HG02642 (cell line): Measurements from ENCODE around the gene RPS15.
"Not testable (repeated sequence)": the region's sequence is repeated elsewhere in the genome, so short reads cannot be mapped to it uniquely, and the experiment has no call there.

Experiments
- ATAC-seq: cut with Tn5 transposase; IDR thresholded peaks from one replicate; pipeline ENCODE4 v1.9.1; 2021; ENCODE audit warnings: mild to moderate bottlenecking; ENCODE audit not compliant: unreplicated experiment, poor library complexity

Gene RPS15

DNA sequence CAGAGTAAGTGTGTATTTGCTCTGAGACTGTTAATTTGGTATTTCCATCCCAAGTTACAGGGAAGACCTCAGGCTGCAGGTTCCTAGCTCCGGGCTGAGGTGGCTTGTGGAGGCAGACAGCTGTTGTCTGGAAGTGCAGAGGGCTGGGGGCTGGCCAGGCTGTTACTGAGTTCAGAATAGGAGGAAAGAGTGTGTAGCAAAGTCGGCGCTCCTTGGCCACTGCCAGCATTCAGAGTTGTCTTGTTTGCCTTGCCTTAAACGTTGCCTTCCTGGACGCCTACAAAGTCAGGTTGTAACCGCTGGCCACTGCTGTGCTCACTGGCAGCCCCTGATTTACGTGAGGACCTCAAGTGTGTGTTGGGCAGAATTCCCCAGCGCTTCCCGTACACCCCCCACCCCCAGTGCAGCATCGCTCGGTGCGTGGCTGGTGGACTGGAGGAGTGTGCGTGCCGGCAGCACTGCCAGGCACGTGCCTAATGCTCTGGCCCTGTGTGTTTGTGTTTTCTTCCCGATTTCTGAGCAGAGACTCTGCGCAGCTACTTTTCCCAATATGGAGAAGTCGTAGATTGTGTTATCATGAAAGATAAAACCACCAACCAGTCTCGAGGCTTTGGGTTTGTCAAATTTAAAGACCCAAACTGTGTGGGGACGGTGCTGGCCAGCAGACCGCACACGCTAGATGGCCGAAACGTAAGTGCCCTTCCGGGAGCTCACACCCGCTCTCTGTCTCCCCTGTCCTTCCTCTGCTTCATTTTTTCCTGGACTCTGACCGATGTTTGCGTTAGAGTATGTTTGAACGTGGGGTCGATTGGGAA lies 20.3 kb upstream of the RPS15 start:
- ATAC-seq, result no peak

DNA sequence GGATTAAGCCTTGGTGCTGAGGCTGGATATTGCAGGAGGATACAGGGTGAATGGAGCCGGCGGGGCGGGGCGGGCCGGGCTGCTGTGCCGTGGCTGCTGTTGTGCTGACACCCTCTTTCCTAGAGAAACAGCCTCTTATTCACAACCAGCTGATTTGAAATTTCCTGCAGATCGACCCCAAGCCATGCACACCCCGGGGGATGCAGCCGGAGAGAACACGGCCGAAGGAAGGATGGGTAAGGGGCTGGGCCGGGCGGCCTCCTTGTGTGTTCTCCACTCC lies 19.8 kb upstream of the RPS15 start:
- ATAC-seq, result no peak

DNA sequence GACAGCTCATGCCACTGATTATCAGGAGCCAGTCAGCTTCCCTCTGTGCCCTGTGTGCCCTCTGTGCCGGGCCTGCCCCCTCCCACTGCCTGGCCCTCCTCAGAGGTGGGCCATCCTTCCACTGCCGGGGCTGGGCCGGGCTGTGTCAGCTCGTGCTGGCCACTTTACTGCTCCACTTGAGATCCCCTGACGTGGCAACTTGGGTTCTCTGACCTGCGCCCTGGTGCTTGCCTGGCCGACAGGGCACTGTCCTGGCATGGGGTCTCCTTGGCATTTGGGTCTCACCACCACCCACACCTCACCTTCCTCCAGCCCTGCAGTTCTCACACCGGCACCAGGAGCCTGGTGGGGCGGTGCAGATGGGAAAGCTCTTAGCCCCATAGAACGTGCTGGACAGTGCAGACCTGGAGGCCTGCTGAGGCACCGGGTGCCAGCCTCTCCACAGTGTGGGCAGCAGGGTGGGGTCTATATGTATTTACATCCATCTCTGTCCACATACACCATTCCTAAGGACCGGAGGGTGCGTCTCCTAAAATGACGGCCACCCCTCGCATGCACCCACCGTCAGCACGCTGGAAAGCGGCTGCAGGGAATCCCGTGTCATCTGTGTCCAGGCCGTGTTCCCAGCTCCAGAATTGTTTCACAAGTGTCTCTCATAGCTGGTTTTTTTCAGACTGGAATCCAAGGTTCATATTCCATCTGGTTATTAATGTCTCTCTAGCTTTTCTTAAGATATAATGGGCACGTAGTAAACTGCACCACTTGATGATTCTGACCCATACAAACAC lies 19.1 kb upstream of the RPS15 start:
- ATAC-seq, result no peak

DNA sequence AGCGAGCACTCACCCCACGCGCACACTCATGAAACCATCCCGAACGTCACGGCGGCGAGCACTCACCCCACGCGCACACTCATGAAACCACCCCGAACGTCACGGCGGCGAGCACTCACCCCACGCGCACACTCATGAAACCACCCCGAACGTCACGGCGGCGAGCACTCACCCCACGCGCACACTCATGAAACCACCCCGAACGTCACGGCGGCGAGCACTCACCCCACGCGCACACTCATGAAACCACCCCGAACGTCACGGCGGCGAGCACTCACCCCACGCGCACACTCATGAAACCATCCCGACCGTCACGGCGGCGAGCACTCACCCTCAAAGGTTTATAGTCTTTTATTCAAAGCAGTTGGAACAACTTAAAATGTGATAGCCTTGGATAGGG lies 18.1 kb upstream of the RPS15 start:
- ATAC-seq, result not testable (repeated sequence)

DNA sequence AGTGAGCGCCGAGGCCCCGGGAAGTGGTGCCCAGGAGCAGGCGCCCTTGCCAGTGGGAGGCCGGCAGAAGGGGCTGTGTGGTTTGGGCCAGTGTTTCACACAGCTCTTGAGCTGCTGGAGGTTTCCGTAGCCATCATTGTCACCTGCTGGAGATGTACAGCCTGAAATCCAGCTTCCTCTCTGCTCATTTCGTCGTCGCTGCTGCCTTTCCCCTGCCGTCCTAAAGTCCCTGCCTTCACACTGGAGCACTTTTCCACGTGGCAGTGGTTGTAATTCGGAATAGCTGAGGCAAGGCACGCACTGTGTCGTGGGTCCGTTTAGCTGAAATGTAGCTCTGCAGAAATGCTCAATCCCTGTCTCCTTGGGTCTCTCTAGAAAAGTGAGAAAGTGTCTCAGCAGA lies 17.6 kb upstream of the RPS15 start:
- ATAC-seq, result no peak

DNA sequence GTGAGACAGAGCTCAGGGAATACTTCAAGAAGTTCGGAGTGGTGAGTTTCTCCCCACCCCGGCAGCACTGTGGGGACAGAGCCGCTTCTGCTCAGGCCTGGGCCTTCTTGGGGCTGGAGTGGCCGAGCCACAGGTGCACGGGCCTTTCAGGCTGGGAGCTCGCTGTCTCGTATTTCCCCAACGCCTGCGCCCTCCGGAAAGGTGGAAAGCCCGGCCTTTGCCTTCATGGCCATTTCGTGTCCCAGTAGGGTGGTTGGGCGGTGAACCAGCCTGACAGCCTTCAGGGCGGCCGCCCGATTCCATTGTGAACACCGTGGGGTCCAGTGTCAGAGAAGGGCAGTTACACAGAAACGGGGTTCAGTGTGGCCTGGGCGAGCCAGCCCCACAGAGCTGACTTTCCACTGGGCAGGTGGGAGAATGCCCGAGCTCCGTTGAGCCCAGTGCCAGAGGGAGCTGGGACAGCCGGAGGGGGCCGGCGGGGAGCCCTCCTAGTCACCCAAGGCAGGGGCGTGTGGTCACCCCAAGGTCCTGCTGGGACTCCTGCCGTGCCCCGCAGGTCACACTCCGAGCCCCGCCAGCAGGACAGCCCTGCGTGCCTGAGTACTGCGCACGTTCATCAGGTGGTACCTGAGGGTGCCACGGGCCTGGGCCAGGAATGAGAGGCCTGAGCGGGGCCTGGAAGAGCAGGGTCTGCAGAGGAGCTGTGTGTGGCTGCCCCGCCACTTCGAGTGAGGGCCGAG lies 16.8 kb upstream of the RPS15 start:
- no peak for ATAC-seq

DNA sequence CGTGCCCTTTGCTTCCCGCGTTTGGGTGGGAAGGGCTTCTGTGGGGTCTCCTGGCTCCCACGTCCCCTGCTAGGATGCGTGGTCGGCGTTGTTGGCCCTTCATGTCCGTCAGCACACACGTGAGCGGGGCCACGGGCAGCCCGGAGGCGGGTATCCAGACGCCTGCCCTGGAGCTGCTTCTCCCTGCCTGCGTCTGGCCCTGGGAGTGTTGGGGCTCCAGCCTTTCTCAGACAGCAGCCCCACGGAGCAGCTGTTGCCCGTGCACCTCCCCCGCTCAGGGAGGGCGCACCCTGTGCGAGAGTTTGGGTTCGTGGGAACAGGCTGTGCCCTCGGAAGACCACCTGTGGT lies 16.3 kb upstream of the RPS15 start:
- ATAC-seq, result no peak

DNA sequence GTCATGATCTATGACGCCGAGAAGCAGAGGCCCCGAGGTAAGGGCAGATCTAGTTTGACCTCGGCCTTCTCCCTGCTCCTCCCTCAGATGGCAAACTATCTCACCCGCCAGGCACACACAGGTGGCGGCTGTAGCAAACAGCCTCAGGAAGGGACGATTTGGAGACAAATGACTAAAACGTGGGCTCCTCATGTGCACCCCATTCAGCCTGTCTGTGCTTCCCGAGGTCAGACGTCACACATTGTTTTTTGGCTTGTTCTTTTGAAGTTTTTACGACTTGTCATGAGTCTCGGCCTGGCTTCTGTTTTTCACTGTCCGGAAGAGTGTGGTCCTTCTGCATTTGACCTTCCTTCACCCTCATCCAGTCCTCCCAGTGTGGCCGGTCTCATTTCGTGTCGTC lies 15.8 kb upstream of the RPS15 start:
- no peak for ATAC-seq

DNA sequence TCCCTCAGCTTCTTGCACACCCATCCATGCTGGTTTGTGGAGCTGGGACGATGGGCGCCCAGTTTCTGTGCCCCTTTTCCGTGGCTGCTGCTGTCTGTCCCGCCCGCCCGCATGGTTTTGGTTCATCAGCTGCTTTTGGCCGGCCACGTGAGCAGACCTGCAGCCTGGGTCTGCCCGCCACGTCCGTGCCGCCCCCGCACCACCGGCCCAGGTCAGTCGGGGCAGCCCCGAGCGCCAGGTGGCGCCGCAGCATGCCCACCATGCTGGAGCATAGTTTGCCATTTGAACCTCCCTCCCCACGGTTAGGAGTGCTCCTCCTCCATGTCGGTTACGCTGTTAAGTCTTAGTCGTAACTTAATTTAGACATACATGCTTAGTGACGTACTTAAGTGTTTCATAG lies 15.3 kb upstream of the RPS15 start:
- ATAC-seq, result no peak

DNA sequence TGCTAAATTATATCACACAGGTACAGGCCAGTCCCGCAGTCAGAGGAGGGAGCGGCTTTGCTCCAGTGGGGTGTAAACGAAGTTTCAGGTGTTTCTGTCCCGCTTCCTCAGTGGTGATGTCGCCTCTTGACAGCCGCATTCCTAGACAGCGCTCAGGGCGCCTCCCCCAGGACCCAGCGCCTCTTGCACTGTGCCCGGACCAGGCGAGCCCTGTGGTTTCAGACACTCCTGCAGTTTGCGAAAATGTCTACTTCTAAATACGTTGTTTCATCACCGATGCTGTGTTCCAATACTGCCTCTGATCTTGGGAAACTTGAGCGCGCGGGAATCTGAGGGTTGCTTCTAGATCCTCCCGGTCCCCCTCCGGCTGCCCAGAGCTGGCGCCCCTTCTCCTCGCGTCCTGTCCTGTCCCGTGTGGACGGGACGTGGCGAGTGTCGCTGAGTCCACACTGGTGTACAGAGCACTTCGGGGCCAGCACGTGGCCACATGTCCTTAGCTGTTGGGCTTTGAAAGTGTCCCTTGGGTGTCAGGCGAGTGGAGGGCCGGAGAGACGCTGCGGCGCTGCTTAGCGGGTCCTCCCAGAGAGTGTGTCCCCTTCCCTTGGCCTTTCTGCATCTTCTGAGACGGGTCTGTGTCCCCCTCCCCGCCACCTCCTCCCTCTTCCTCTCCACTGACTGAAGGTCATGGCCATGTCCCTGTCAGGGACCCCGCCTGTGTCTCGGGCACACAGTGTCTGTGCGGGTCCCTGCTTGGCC lies 14.6 kb upstream of the RPS15 start:
- ATAC-seq, result no peak

DNA sequence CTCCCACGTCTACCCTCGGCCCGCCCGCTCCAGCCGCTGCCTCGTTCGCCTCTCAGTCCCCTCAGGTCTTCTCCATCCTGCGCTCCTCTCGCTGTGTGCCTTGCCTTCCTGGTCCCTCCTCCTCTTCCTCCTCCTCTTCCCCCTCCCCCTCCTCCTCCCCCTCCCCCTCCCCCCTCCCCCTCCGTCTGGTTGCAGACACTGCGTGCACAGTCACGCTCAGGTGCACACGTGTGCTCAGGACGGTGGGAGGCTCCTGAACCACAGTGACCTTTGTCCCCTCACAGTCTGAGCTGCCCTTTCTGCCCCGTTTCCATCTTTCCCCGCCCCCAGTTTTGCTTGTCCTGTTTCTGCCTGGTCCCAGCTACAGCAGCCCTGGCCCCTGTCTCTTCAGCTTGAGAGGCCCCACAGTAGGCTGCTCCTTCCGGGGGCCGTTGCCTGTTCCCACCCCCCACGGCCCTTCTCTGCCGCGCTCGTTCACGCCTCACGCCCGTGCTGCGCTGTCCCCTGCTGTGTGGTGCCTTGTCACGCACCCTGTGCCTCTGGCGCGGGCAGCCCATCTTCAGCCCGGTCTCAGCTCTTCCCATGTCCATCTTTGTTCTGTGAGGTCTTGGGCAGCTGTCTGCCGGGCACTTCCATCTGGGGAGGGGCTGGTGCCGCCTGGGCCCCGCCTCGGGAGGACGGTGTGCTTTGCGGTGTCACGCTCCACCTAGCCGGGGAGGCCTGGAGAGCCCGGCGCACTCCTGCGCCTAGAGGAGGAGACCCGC lies 13.8 kb upstream of the RPS15 start:
- no peak for ATAC-seq

DNA sequence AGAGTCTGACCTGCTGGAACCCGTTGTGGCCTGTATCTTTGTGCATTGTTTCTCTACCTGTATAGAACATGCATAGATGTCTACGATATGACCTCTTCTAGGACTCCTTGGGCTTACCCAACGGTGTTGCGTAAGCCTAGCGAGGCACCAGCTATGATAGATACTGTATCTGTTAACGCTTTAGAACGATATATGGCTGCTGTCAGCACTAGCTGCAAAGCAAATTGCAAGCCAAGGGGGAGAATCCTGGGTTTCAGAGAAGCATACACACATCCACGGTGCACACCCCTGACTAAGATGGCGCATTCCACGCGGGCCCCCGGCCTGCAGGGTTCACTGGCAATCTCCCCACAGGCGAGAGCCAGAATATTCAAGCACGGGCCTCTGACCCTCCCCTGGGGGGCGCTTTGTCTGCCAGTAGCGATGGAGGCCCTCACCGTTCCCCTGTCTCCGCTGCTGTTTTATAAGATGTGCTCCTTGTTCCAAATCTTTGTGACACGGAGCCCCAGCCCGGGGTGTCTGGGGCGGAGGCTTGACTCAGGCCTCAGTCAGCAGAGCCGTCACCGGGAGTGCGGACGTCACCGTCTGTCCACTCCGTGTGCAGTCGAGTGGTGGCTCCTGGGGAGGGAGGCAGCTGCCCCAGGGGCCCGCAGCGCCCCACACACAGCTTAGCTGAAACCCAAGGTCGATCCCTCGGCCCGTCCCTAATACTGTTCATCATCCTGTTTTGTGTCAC lies 12.9 kb upstream of the RPS15 start:
- ATAC-seq, result no peak

DNA sequence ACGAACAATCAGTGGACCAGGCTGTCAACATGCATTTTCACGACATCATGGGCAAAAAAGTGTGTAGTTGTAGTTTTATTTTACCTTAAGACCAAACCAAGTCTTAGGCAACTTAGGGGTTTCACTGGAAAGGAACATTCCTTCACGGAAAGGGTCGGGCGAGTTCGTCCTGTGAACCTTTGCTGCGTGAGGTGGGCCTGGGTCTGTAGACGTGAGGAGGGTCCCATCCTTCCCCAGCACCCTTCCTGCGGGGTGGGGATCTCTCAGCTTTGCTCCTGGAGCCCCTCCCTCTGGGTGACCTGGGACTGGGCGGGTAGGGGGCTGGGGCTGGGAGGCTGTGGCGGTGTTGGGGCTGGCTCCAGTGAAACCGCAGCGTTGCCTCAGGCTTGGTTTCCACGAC lies 12.3 kb upstream of the RPS15 start:
- ATAC-seq, result no peak

DNA sequence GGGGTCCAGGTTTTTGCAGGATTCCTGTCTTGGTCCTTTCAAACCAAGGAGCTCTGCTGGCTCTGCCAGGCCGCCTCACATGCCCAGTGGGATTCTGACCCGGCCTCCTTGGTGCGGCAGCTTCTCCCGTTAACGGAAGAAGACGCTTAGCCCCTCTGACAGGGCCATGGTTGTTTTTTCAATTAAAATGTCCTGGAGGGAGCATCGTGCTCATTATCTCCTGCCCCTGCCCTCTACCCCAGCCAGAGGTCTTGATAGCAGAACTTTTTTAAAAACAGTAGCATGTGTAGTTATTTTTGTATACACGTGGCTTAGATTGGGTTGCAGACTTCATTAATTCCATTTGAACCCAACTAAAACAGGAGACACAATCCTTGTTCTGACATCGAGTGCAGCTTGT lies 11.5 kb upstream of the RPS15 start:
- ATAC-seq, result no peak

DNA sequence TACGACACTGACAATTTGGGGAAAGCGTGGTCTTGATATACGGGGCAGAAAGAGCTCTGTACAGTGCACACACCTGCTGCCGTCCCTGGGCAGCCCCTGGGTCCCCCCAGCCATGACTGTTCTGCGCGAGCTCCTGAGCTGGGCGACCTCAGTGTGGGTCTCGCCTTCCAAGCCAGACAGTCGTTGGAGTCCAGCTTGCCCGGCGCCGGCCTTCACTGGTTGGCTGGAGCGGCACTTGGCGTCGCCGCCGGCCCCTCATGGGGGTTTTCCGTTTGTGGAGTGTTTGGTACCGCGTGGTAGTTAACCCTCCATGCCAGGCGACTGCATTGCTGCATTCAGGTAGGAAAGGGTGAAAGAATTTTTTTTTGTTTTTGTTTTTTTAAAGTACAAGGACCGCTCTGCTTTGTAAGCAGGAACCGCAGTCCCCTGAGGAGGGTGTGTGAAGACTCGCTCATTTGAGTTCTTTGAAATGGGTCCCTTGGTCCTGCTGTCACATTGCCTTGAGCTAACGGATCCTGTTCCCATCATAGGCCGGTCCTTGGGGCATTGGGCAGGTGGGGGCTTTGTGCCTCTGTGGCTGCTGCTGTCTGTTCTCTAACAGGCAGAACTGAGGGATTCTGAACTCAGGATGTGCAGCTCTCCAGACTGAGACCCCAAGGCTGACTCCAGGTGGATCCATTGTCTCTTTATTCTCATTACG lies 10.8 kb upstream of the RPS15 start:
- no peak for ATAC-seq

DNA sequence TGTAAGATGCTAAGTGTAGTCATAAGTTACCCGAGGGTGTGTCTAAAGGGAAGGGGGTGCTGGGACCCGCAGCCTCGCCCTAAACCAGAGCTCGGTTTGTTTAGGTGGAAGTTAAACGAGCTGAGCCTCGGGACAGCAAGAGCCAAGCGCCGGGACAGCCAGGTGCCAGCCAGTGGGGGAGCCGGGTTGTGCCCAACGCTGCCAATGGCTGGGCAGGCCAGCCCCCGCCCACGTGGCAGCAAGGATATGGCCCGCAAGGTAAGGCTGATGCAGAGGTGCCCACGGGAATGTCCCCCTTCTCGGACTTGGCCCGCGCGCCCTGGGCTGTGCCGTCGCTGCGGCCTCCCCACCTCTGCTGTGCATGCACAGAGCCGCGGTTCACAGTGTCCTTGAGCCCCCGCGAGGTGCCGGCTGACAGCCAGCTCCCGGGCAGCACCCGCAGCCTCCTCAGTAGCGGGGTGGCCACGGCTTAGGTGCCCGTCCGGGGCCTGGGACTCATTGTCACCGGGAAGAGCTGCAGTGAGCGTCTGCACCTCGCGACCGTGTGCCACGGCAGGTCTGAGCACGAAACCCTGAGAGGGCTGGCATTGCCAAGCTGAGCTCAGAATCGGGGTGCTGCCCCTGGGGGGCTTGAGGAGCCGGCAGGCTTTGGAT lies 9.3 kb upstream of the RPS15 start:
- ATAC-seq, result no peak

DNA sequence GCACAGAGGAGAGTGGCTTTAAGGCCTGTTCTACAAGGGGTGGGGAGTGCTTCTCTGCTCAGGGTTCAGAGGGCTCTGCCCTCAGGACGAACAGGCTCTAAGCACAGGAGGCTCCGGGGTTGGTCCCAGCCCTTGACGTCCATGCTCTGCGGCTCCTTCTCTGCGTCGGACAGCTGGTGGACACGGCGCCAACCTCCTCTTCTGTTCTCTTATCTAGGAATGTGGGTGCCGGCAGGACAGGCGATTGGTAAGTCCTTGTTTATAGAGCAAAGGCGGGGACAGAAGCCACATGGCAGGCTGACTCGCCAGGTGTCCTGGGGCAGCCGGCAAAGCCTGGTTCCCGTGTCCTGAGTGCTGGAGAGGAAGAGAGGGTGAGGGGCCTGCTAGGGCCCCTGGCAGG lies 8.4 kb upstream of the RPS15 start:
- no peak for ATAC-seq

DNA sequence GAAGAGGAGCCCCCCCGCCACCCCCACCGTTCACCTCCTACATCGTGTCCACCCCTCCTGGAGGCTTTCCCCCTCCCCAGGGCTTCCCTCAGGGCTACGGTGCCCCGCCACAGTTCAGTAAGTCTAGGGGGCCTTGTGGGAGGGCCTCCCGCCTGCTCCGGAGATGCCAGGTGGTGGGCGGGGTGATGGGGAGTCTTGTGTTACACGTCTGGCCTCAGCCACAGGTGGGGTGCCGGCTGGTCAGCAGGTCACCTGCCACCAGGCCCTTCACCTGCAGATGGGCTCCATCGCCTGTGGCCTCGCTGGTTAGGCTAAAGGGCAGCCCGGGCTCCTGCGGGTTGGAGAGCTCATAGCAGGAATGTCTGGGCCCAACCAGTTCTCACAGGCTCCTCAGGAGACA lies 8.0 kb upstream of the RPS15 start:
- ATAC-seq, result no peak
